ENCODE measurements around the gene SPON1. TPM values are rescaled to one million over a fixed set of nuclear protein-coding genes. Genes with fewer than 3 reads are reported as not detected.

Gene SPON1
- total RNA-seq, 1 experiment from 2014 or later = 0.20 TPM

DNA sequence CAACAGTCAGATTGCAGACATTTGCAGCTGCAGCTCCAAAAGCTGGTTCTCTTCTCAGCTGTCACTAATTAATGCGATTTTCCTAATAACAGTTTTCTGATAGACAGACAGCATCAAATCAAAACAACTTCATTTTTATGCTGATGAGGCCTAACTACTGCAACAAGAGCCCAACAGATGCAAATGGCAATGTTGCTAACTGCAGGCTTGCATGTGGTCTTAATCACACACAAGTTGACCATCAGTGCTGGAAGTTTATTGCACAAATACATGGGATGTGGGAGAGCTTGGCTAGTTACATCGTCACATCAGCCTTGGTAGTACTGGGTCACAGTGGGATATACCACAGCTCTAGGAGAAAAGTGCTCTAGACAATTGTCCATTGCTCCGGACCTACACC is 99.2 kb downstream of the SPON1 start:
- Histone ChIP-seq H3K79me1 (ENCODE audit: insufficient read depth, low read depth, low read length, poor library complexity, severe bottlenecking) (no peaks in the 10 kb centered on the region), H2BK120ac (ENCODE audit: low read depth, low read length, poor library complexity, severe bottlenecking) (no peak overlapping the region), H3K27me3 (ENCODE audit: insufficient read depth, low read length) (no peaks in the 10 kb centered on the region), H2BK20ac (ENCODE audit: low read depth, low read length, poor library complexity, severe bottlenecking) (no peak overlapping the region), H3K23ac (ENCODE audit: insufficient read length, low read depth, low read length) (no peak overlapping the region), H3K14ac (ENCODE audit: insufficient read depth, low read length) (no peak overlapping the region), H3K18ac (ENCODE audit: insufficient read length, low read depth, low read length) (no peak overlapping the region), H4K91ac (ENCODE audit: insufficient read length, low read depth, low read length) (no peak overlapping the region), H2AFZ (ENCODE audit: low read length) (no peak overlapping the region), H3K9ac (ENCODE audit: extremely low read depth, insufficient read length, low read length) (no peak overlapping the region), H2AK5ac (ENCODE audit: insufficient read length, low read length) (no peak overlapping the region), H3K23me2 (ENCODE audit: insufficient read length, low read depth, low read length, poor library complexity, severe bottlenecking) (no peaks in the 10 kb centered on the region), H3K4me2 (ENCODE audit: insufficient read depth, insufficient read length, low read length) (no peak overlapping the region), H3K27ac (ENCODE audit: insufficient read length, low read depth, low read length) (no peak overlapping the region), H2BK15ac (ENCODE audit: low read depth, low read length) (no peak overlapping the region), H4K8ac (replicated peaks; ENCODE audit: insufficient read length, low read depth, low read length) (no peak overlapping the region), H4K20me1 (ENCODE audit: control insufficient read depth, insufficient read depth, insufficient read length) (no peaks in the 10 kb centered on the region), H3K79me2 (ENCODE audit: insufficient read depth, low read length) (no peaks in the 10 kb centered on the region), H3K56ac (ENCODE audit: insufficient read length, low read depth, low read length) (no peak overlapping the region), H2BK12ac (ENCODE audit: insufficient read length, low read depth, low read length) (no peak overlapping the region), H4K5ac (ENCODE audit: insufficient read length, low read depth, low read length) (no peak overlapping the region), H2BK5ac (ENCODE audit: insufficient read length, low read length) (no peak overlapping the region), H3T11ph (ENCODE audit: low read length) (no peak overlapping the region), H3K4me1 (ENCODE audit: insufficient read depth, low read length) (peaks cover 3% of the 10 kb centered on the region; the same call in 1 of the 2 replicates), H3K9me3 (ENCODE audit: control insufficient read depth, low read depth, low read length) (no peaks in the 10 kb centered on the region), H3K4ac (ENCODE audit: low read depth, low read length) (no peak overlapping the region)
- Mint-ChIP-seq H3K27ac (no peak overlapping the region), H3K9me3 (peaks cover 0 to under 1% of the 10 kb centered on the region in 2 experiments; a peak in 1 of 5 replicates), H3K27me3 (ENCODE audit: low read depth) (no peaks in the 10 kb centered on the region; the same call in 1 of the 2 replicates), H3K36me3 (ENCODE audit: insufficient read depth in 1 of 3, low read depth in 3 of 3) (no peaks in the 10 kb centered on the region), H3K4me1 (peaks cover 5 to 15% of the 10 kb centered on the region in 2 experiments; a peak in 3 of 4 replicates), H3K4me3 (no peak overlapping the region)
- no peak for DNase-seq
- TF ChIP-seq, protein P1, sequence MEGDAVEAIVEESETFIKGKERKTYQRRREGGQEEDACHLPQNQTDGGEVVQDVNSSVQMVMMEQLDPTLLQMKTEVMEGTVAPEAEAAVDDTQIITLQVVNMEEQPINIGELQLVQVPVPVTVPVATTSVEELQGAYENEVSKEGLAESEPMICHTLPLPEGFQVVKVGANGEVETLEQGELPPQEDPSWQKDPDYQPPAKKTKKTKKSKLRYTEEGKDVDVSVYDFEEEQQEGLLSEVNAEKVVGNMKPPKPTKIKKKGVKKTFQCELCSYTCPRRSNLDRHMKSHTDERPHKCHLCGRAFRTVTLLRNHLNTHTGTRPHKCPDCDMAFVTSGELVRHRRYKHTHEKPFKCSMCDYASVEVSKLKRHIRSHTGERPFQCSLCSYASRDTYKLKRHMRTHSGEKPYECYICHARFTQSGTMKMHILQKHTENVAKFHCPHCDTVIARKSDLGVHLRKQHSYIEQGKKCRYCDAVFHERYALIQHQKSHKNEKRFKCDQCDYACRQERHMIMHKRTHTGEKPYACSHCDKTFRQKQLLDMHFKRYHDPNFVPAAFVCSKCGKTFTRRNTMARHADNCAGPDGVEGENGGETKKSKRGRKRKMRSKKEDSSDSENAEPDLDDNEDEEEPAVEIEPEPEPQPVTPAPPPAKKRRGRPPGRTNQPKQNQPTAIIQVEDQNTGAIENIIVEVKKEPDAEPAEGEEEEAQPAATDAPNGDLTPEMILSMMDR (conservative IDR thresholded peaks at IDR 0.05) = no peak
- WGBS (ENCODE audit: extremely low coverage, insufficient read length, low lambda C conversion rate) = no CpG with 5 or more reads among the region's 3 CpGs

Data from H9 (cell line).